Measurements from ENCODE around the gene OTUD4. TPM values are rescaled to one million over a fixed set of nuclear protein-coding genes. Genes with fewer than 3 reads are reported as not detected.

OTUD4 gene, protein sequence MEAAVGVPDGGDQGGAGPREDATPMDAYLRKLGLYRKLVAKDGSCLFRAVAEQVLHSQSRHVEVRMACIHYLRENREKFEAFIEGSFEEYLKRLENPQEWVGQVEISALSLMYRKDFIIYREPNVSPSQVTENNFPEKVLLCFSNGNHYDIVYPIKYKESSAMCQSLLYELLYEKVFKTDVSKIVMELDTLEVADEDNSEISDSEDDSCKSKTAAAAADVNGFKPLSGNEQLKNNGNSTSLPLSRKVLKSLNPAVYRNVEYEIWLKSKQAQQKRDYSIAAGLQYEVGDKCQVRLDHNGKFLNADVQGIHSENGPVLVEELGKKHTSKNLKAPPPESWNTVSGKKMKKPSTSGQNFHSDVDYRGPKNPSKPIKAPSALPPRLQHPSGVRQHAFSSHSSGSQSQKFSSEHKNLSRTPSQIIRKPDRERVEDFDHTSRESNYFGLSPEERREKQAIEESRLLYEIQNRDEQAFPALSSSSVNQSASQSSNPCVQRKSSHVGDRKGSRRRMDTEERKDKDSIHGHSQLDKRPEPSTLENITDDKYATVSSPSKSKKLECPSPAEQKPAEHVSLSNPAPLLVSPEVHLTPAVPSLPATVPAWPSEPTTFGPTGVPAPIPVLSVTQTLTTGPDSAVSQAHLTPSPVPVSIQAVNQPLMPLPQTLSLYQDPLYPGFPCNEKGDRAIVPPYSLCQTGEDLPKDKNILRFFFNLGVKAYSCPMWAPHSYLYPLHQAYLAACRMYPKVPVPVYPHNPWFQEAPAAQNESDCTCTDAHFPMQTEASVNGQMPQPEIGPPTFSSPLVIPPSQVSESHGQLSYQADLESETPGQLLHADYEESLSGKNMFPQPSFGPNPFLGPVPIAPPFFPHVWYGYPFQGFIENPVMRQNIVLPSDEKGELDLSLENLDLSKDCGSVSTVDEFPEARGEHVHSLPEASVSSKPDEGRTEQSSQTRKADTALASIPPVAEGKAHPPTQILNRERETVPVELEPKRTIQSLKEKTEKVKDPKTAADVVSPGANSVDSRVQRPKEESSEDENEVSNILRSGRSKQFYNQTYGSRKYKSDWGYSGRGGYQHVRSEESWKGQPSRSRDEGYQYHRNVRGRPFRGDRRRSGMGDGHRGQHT
- 15.1 and 19.7 TPM in 2 replicates for total RNA-seq

GRCh38 chr4:145180298-145181090 lies at the start of gene OTUD4:
OTUD4 (minus strand) TSS chr4:145180589; CDS start chr4:145179973, 616 bp downstream.

DNA sequence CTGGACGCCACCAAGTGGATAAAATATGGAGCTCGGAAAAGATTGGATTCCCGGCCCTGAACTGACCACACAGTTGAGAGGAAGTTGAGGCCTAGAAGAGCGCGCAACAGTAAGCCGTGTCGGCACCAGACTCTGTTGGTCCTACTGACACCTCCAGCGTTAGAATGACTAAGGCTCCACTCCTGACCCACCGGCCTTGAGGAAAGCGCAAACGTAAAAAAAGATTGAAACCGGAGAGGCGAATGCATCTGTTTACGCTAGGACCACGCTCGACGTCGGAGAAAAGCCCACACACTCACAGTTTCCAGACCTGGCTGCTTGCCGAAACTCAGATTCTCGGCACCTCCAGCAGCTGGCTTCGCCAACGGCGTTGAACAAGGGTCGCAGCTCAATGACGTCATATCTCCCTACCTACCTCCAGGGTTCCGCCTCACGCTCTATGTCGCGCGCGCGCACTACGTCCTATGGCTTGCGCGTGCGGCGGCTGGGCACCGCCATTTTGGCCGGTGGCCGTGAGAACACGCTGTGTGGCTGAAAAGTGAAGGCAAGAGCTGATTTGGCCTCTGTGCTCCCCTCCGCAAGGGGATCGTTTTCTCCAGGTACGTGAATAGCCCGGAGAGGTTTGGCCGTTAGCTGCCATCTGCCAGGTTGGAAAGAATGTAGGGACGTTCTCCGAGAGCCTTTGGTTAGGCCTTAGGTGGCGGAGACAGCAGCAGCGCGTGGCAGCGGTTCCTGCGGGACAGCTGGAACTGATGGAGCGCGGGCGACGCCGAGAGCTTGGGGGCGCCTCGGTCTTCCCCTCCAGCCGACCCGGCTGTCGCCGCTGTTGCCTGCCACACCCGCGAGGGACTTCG lies 82.3 kb downstream of the OTUD4 start, which contains the start of the genes ABCE1 and ANAPC10:
TSS of gene ABCE1 (plus strand) at position 491 of the 854 bp plus-strand sequence. CDS start 6,102 bp downstream, outside the sequence.
TSS of gene ANAPC10 (minus strand) at position 376 of the 854 bp plus-strand sequence. CDS start 2,097 bp downstream, outside the sequence.

Other genes with a start within 250 kb of the OTUD4 start
- 22.2 and 30.4 TPM in 2 replicates for gene ANAPC10, start 82.4 kb downstream of the OTUD4 start, total RNA-seq
- gene ABCE1, start 82.3 kb downstream of the OTUD4 start, total RNA-seq: 42.0 and 98.4 TPM in 2 replicates

All from epithelial cell of alveolus of lung (primary cell).